A549 (cell line): ENCODE measurements around the gene KRT7.

Experiments used
- CTCF ChIP-seq: fragments of >200 bp; sonication (Bioruptor Twin); formaldehyde crosslinking; IDR thresholded peaks from 3 replicates; pipeline ENCODE4 v1.5.1; 2016
- HOXA7 ChIP-seq: fragments of 250-450 bp; sonication (Bioruptor Pico); IDR thresholded peaks from 2 replicates; pipeline ENCODE4 v1.5.0; 2020; ENCODE audit warnings: mild to moderate bottlenecking, moderate library complexity
- POLR2A ChIP-seq: IDR thresholded peaks from 2 replicates; pipeline ENCODE4 v1.6.1; 2012; ENCODE audit warnings: mild to moderate bottlenecking, low read length
- POLR2AphosphoS2 ChIP-seq: conservative IDR thresholded peaks from 2 replicates; pipeline ENCODE4 v1.6.1; 2012; ENCODE audit warnings: low read length, improper control_type of control experiment, inconsistent platforms
- ZFP36 ChIP-seq: fragments of 450-650 bp; IDR thresholded peaks from 2 replicates; pipeline ENCODE4 v1.6.1; 2014; ENCODE audit warnings: borderline replicate concordance; ENCODE audit not compliant: partially characterized antibody

GRCh38 chr12:52233462-52234207 is 592 bp downstream of the KRT7 start:
- TF ChIP-seq CTCF (no peak), POLR2A (no peak), HOXA7 (no peak), ZFP36 (no peak), POLR2AphosphoS2 (no peak)
